ENCODE data around the gene DLGAP1. TPM values are rescaled to one million over a fixed set of nuclear protein-coding genes. Genes with fewer than 3 reads are reported as not detected.

DLGAP1 gene
- total and polyA plus RNA-seq, 2 donors (not counting 1 experiment from before 2014, with no cell fraction given): 0.07 to 0.61 TPM

- TF ChIP-seq EZH2 (IDR thresholded peaks at IDR 0.05; ENCODE audit: borderline replicate concordance, insufficient read depth, low read depth, low read length, poor library complexity, severe bottlenecking): no peak
- TF ChIP-seq CTCF (IDR thresholded peaks at IDR 0.05): no peak
- CTCF ChIA-PET: no interaction called here
These were observed 352.2 kb downstream of the DLGAP1 start for GRCh38 chr18:4102901-4103300.

GRCh38 chr18:4101009-4101408, 354.1 kb downstream of the DLGAP1 start:
- intact Hi-C loops (cut with micrococcal nuclease): no loop called here
- H3K79me2 ChIP-seq (ENCODE audit: control insufficient read depth, insufficient read depth, low read length): no peaks in the 10 kb centered on the region
- no peaks in the 10 kb centered on the region for H3K27me3 Mint-ChIP-seq
- H3K9me3 Mint-ChIP-seq (ENCODE audit: insufficient read depth): no peaks in the 10 kb centered on the region
- no peak overlapping the region for H3K4me3 Mint-ChIP-seq
- H3K27me3 ChIP-seq (replicated peaks in 1 of 4; ENCODE audit: control extremely low read depth in 1 of 4, control insufficient read depth in 3 of 4, insufficient read depth in 4 of 4, low read length in 3 of 4): no peaks in the 10 kb centered on the region
- H3K27ac ChIP-seq (ENCODE audit: low read length in 2 of 2): no peak overlapping the region
- WGBS (ENCODE audit: insufficient coverage): no CpG with 5 or more reads among the region's 5 CpGs
- DNase-seq: no peak
- H3K4me3 ChIP-seq (ENCODE audit: control extremely low read depth in 1 of 5, extremely low read depth in 1 of 5, insufficient read depth in 1 of 5, low read depth in 2 of 5, low read length in 4 of 5): no peak overlapping the region
- TF ChIP-seq CTCF (IDR thresholded peaks at IDR 0.05): no peak
- no peak for TF ChIP-seq EZH2 (IDR thresholded peaks at IDR 0.05; ENCODE audit: borderline replicate concordance, insufficient read depth, low read depth, low read length, poor library complexity, severe bottlenecking)
- CTCF ChIA-PET: no interaction called here
- no peak for ATAC-seq (ENCODE audit: low read depth)
- peaks cover 0 to 4% (median 0%) of the 10 kb centered on the region in 3 donors for H3K9me3 ChIP-seq (ENCODE audit: control extremely low read depth in 1 of 3, control insufficient read depth in 2 of 3, insufficient read depth in 1 of 3, low read length in 2 of 3)
- no peak overlapping the region for H3K27ac Mint-ChIP-seq
- POLR2A ChIA-PET: no interaction called here
- no peaks in the 10 kb centered on the region for H3K36me3 ChIP-seq (replicated peaks in 1 of 2; ENCODE audit: control extremely low read depth in 1 of 2, control insufficient read depth in 1 of 2, extremely low read depth in 1 of 2, insufficient read depth in 2 of 2, low read length in 1 of 2)
- no peak overlapping the region for H3K4me2 ChIP-seq (replicated peaks; ENCODE audit: low read depth, low read length, poor library complexity, severe bottlenecking)
- no peaks in the 10 kb centered on the region for H3K4me1 Mint-ChIP-seq
- no peak overlapping the region for H3K9ac ChIP-seq (ENCODE audit: low read length)
- no peaks in the 10 kb centered on the region for H4K20me1 ChIP-seq (ENCODE audit: control insufficient read depth, insufficient read depth, low read length, poor library complexity, severe bottlenecking)
- H2AFZ ChIP-seq (ENCODE audit: insufficient read depth, low read depth, low read length, poor library complexity, severe bottlenecking): no peak overlapping the region
- no peaks in the 10 kb centered on the region for H3K4me1 ChIP-seq (ENCODE audit: control insufficient read depth in 2 of 2, insufficient read depth in 2 of 2, low read length in 2 of 2)

More at GRCh38 chr18:4102901-4103300, 352.2 kb downstream of the DLGAP1 start:
- WGBS (ENCODE audit: insufficient coverage): no CpG with 5 or more reads among the region's 1 CpG
- H3K27me3 Mint-ChIP-seq: no peaks in the 10 kb centered on the region
- Histone ChIP-seq H4K20me1 (ENCODE audit: control insufficient read depth, insufficient read depth, low read length, poor library complexity, severe bottlenecking) (no peaks in the 10 kb centered on the region), H3K9me3 (ENCODE audit: control extremely low read depth in 1 of 3, control insufficient read depth in 2 of 3, insufficient read depth in 1 of 3, low read length in 2 of 3) (peaks cover 0 to 2% (median 0%) of the 10 kb centered on the region in 3 donors), H3K4me1 (ENCODE audit: control insufficient read depth in 2 of 2, insufficient read depth in 2 of 2, low read length in 2 of 2) (no peaks in the 10 kb centered on the region), H3K4me2 (replicated peaks; ENCODE audit: low read depth, low read length, poor library complexity, severe bottlenecking) (no peak overlapping the region), H3K27me3 (replicated peaks in 1 of 4; ENCODE audit: control extremely low read depth in 1 of 4, control insufficient read depth in 3 of 4, insufficient read depth in 4 of 4, low read length in 3 of 4) (no peaks in the 10 kb centered on the region), H3K9ac (ENCODE audit: low read length) (no peak overlapping the region), H3K79me2 (ENCODE audit: control insufficient read depth, insufficient read depth, low read length) (no peaks in the 10 kb centered on the region), H3K4me3 (ENCODE audit: control extremely low read depth in 1 of 5, extremely low read depth in 1 of 5, insufficient read depth in 1 of 5, low read depth in 2 of 5, low read length in 4 of 5) (no peak overlapping the region), H3K36me3 (replicated peaks in 1 of 2; ENCODE audit: control extremely low read depth in 1 of 2, control insufficient read depth in 1 of 2, extremely low read depth in 1 of 2, insufficient read depth in 2 of 2, low read length in 1 of 2) (no peaks in the 10 kb centered on the region), H2AFZ (ENCODE audit: insufficient read depth, low read depth, low read length, poor library complexity, severe bottlenecking) (no peak overlapping the region), H3K27ac (ENCODE audit: low read length in 2 of 2) (no peak overlapping the region)
- intact Hi-C loops (cut with micrococcal nuclease): no loop called here
- H3K27ac Mint-ChIP-seq: no peak overlapping the region
- DNase-seq (no peak), ATAC-seq (ENCODE audit: low read depth) (no peak)
- H3K4me3 Mint-ChIP-seq: no peak overlapping the region
- no peaks in the 10 kb centered on the region for H3K4me1 Mint-ChIP-seq
- POLR2A ChIA-PET: no interaction called here
- H3K9me3 Mint-ChIP-seq (ENCODE audit: insufficient read depth): no peaks in the 10 kb centered on the region
